Panc1 (cell line): ENCODE measurements around the gene ETFBKMT.

Source experiments
- SIN3A ChIP-seq: IDR thresholded peaks from 2 replicates; pipeline ENCODE4 v1.6.1; 2012; ENCODE audit warnings: low read depth, mild to moderate bottlenecking, low read length, moderate library complexity, borderline replicate concordance; ENCODE audit not compliant: insufficient read depth
- TCF7L2 ChIP-seq: IDR thresholded peaks from 2 replicates; pipeline ENCODE4 v1.6.1; 2011; ENCODE audit warnings: mild to moderate bottlenecking, low read depth, low read length, inconsistent platforms
- TF ChIP-seq, protein P1 (sequence below): fragments of 450-650 bp; IDR thresholded peaks from 2 replicates; pipeline ENCODE4 v1.5.1; 2017; ENCODE audit warnings: mild to moderate bottlenecking

DNA sequence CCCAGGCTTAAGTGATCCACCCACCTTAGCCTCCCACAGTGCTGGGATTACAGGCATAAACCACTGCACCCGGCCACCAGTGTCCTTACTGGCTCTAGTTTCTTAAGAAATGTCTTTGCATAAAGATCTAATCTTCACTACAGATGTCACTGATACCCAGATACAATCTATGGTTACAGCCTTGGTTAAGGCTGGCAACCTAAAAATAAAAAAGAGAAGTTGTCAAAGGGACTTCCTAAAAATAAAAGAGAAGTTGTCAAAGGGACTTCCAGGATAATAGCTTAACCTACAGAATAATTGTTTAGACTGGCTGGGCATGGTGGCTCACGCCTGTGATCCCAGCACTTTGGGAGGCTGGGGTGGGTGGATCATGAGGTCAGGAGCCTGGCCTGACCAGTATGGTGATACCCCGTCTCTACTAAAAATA, 27.6 kb downstream of the ETFBKMT start:
- TF ChIP-seq, protein P1, sequence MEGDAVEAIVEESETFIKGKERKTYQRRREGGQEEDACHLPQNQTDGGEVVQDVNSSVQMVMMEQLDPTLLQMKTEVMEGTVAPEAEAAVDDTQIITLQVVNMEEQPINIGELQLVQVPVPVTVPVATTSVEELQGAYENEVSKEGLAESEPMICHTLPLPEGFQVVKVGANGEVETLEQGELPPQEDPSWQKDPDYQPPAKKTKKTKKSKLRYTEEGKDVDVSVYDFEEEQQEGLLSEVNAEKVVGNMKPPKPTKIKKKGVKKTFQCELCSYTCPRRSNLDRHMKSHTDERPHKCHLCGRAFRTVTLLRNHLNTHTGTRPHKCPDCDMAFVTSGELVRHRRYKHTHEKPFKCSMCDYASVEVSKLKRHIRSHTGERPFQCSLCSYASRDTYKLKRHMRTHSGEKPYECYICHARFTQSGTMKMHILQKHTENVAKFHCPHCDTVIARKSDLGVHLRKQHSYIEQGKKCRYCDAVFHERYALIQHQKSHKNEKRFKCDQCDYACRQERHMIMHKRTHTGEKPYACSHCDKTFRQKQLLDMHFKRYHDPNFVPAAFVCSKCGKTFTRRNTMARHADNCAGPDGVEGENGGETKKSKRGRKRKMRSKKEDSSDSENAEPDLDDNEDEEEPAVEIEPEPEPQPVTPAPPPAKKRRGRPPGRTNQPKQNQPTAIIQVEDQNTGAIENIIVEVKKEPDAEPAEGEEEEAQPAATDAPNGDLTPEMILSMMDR = no peak
- TF ChIP-seq SIN3A = no peak
- no peak for TF ChIP-seq TCF7L2
